HG02588 (cell line): Measurements from ENCODE around the gene RASD2.

ENCODE experiments used
- ATAC-seq: cut with Tn5 transposase; IDR thresholded peaks from one replicate; pipeline ENCODE4 v1.9.1; 2021; ENCODE audit warnings: mild to moderate bottlenecking, moderate library complexity; ENCODE audit not compliant: unreplicated experiment

RASD2 gene

DNA sequence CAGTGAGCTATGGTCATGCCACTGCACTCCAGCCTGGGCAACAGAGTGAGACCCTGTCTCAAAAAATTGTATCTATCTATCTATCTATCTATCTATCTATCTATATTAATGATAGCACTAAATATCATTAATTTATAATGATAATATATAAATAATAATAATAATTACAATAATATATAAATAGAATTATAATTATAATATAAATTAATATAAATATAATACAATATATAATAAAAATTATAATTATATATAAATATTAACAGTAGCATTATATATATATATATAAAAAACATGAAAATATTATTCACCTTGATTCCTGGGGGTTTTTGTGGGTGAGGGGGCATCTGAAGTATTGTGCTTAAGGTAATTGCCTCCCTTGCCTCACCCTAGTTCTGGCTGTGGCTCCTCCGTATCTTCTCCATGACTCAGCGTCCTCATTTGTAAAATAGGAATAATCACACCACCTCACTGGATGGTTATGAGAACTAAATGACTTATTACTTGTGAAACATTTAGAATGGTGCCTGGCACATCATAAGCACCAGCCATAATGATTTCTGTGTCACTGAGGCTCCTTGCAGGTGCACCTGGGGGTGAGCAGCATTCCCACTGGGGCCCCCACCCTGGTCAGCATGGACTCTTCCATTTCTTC lies 18.8 kb downstream of the RASD2 start:
- ATAC-seq = no peak

DNA sequence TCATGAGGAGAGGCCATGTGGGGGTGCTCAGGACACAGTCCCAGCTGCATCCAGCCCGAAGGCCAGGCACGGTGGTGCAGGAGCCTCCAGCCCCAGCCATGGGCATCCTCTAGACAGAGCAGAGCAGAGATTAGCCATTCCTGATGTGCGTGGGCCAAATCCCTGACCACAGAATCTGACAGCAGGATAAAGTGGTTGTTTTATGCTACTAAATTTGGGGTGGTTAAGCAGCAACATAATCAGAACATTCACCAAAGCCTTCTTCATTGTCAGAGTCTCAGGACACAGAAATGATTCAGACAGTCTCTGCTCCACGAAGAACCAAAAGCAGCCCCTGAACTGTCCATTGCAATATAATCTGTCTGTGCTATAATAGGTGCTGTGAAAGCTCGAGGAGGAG lies 19.7 kb downstream of the RASD2 start:
- ATAC-seq = no peak

DNA sequence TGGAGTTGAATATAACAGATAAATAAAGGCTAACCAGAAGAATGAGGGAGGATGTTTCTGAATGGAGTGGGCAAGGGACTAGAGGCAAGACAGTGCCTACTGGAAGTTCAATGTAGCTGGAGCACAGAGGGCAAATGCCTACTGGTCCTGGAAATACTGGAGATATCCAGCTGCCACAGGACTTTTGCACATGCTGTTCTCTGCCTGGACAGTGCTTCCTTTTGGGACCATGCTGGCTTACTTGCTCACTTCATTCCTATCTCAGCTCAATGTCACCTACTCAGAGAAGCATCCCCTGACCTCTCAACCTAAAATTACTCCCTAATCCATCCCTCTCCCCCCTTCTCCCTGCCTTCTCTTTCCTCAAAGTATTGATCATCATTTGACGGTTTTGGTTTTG lies 20.2 kb downstream of the RASD2 start:
- no peak for ATAC-seq

DNA sequence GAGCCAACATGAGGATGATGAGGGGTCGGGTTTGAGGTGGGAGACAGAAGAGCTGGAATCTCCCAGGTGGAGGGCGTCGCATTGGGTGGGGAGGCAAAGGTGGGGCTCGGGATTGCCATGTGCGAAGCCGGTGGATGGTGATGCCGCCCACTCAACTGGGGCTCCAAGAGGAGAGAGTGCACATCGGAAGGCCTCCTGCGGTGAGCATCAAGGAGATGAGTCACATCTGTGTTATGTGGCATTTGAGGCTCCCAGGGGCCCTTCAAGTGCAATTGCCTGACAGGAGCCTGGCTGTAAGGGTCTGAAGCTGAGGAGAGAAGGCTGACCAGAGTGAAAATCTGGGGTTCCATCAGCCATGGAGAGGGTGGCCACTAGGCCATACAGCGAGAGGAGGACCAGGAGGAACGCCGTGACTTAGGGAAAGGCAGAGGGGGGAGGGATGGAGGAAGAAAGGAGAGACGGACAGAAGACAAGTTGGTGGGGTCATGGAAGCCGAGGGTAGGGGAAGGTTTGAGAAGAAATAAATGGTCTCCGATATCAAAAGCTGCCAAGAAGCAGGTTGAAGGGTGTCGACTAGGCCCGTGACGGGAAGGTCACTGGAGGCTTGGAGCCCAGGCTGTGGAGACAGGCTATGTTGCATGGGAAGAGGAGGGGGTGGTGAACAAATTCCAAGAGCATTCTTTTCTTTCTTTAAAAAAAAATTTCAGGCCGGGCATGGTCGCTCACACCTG lies 21.3 kb downstream of the RASD2 start:
- no peak for ATAC-seq

DNA sequence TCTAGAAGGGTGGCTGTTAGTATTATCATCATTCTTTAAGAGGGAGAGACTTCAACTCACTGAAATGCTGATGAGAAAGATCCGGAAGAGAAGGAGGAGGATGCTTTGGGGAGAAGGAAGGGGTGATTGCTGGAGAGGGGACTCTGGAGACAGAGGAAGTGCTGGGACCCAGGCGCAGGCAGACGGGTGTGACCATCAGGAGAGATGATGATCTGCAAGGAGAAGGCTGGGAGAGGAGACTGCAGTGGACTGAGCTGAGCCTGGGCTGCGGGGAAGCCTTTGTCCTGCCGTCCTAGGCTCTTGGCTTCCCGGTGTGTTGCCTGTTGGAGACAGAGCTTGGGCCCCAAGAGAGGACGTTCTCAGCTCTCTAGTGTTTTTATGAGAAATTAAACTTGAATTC lies 22.6 kb downstream of the RASD2 start:
- ATAC-seq = no peak

DNA sequence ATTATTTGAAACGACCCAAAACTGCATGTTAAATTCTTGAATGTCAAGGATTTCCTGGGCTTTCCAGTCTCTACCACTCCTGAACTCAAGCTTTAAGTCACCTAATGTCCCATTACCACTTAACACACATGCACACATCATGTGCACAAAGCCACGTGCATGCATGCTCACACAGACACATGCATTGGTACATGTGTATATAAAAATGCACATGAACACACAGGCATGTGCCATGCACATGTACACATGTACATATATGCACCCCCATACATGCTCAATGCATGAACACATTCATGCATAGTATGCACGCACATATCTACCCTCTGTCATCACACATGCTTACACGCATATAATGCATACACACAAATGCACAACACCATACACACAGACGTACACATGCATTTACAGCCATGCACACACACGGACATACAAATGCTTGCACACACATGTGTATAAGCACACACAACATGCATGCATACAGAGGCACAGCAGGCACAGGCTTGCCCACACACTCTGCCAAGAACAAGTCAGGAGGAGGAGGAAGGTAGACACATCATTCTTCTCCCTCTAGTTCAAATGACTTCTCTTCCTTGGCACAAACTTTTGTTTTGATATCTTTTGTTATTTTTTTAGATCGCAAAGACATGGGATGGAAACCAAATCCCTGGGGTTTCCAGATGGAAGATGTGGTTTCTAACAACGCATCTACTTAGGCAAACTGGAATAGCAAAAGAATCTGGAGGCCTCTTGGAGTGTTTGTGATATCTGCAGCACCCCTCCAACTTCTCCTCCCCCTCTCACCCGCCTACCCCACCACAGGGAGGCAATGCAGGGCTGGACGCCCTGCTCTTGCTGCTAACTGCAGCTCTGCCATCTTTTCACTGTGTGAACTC lies 24.6 kb downstream of the RASD2 start:
- no peak for ATAC-seq

DNA sequence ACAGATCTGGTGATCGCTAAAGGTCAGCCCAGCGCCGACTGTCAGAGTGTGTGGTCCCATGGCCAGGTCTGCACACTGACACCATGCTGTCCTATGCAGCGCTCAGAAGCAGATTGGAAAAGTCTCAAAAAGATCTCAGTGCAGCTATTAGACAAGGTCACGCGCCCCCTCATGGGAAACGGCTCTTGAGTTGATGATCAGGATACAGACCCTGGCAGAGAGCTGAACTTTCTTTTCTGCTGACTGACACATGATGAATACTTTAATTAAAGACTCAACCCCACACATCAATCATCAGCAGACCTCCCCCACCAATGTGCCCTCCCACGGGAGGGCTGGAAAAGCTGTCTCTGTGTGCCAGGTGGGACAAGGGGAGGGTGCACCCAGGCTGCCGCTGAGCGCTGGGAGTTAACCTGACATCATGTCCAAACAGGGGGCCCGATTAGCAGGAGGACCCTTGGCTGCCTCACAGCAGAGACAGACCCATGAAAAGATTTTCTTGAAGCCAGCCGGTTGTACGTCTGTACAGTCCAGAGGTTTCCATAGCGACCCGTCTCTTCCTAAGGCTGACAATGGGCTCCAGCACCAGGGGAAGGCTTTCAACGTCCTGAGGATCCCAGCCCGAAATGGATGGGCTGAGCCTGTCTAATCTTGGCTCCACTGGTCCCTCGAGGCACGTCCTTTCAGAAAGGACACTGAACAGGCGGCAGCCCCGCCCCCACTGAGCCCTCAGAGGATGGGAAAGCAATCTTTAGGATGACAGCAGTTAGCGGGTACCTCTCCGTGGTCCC lies 26.9 kb downstream of the RASD2 start:
- ATAC-seq = no peak

DNA sequence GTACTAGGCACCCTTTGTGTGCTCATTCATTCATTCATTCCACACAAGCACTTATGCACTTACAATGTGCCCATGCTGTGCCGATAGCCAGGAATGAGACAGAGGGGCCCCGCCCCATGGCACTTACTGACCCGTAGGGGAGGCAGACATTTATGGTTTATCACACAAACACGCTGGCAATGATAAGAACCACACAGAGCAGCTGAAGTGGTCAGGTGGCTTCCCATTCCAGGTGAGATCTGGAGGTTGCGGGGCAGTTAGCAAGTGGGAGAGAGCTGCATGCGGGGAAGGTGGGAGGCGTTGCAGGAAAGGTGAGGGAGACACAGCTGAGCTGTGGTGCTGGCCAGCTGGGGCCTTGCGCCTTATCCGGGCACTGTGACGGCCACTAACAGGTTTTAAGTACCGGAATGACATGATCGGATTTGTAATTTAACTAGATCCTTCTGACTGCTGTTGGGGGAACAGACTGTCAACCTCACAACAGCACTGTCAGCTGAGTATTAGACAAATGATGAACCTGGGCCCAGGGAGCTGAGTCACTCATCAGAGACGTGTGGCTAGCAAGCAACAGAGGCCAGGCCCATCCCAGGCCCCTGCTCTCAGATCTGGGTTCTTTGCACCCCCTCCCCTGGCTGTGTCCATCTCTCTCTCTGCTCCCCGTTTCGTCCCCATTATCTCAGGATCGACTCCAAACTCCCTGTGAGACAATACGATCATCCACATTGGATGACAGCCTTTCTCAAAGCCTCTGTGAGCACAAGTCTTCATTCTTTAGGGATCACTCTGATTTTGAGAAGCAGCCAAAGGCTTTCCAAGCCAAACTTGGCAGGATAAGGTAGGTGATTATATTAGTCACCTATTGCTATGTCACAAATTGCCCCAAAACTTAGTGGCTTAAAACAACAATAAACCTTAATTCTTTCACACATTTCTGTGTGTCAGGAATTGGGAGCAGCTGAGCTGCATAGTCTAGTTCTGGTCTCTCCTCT lies 28.4 kb downstream of the RASD2 start:
- no peak for ATAC-seq

DNA sequence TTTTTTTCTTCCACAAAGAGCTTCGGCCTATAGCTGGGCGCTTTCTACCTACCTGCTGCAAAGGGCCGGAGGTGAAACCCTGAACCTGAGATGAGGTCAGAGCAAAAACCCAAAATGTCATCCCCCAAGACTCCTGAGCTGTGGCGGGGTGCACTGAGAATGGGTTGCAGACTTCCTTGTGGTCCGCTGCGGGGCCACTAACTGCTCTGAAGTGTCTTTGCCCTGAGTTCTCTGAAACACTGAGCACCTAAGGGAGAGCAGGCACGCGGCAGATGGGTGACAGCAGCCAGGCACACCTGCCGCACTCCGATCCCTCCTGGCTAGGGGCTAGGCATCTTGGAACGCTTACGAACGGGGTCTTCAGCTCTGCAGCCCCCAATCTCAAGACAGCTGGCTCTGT lies 29.3 kb downstream of the RASD2 start:
- ATAC-seq = no peak

DNA sequence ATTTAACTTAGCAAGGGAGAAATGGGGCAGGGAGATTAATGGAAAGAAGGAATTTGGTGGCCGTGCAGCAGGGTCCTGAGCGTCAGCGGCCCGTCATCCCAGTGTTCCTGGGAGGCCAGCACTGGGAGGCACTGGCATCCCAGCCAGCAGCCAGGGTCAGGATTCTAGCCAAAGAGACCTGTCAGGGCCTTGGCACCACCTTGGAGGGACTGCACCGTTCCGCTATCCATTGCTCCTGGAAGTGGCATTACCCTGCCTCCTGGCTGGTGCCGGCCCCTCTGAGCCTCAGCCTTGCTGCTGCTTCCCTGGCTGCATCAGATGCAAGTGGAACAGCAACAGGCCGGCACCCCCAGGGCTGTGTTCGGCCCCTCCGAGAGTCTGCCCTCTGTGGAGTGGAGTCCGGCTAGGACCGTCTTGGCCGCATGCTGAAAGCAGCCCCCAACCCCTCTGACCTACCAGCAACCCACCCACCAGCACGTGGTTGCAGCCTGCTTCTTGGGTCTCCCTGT lies 30.1 kb downstream of the RASD2 start:
- ATAC-seq = no peak

DNA sequence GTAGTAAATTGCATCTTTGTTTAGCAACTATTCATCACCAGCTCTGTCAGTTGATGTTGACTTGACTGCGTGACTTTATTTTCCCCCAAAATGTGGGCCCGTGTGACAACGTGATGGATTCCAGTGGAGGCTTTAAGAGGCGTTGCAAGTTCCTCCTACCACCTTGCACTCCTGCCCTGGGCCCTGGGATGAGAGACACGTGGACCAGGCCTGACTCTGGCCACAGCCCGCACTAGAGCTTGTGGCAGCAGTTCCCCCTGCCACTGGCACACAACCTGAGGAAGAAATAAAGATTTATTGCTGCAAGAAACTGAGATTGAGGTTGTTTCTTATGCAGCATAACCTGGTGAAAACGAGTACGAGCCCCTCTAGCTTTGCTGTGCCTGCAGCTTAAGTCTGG lies 31.9 kb downstream of the RASD2 start:
- ATAC-seq = no peak

DNA sequence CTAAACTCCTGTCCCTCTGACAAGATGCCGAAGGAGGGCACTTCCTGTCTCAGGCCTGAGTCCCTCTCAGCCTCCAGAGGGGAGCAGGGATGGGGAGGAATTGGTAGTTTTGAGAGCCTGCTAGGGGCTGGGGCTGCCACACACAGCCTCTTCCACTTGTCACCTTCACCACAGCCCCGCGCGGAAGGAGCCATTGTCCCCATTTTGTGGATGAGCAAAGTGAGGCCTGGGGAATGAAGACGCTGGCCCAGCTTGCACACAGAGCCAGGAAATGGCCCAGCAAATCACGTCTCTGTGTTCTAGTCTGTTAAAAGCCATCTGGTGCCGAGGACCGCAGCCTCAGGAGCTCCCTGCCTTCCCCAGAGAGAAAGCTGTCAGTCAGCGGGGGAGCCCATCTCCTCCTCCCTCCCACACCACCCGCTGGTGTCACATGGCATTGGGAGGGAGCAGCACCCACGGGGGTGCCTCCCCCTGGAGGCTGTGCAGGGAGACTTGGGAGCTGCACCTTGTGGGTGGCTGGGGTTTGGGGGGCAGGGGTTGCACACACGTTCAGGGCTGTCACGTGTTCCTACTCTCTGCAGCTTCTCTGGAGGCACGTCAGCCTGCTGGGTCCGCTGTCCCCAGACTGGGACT lies 34.6 kb downstream of the RASD2 start:
- ATAC-seq = no peak

DNA sequence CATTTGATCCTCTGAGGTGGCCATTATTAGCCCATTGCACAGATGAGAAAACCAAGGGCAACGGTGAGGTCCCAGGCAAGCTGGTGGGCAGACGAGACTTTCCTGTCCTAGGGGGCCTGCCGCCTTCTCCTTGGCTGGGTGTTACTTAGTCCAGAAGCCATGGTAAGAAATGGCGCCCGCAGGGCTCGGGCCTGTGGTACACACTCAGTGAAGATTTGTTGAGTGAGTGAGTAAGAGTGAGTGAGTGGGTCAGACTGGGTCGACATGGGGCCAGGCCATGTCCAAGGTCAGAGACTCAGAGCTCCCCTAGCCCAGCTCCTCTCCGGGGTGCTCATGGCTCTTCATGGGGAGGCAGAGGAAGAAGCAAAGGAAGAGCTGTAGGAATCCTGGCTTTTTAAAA lies 36.0 kb downstream of the RASD2 start:
- ATAC-seq = no peak

DNA sequence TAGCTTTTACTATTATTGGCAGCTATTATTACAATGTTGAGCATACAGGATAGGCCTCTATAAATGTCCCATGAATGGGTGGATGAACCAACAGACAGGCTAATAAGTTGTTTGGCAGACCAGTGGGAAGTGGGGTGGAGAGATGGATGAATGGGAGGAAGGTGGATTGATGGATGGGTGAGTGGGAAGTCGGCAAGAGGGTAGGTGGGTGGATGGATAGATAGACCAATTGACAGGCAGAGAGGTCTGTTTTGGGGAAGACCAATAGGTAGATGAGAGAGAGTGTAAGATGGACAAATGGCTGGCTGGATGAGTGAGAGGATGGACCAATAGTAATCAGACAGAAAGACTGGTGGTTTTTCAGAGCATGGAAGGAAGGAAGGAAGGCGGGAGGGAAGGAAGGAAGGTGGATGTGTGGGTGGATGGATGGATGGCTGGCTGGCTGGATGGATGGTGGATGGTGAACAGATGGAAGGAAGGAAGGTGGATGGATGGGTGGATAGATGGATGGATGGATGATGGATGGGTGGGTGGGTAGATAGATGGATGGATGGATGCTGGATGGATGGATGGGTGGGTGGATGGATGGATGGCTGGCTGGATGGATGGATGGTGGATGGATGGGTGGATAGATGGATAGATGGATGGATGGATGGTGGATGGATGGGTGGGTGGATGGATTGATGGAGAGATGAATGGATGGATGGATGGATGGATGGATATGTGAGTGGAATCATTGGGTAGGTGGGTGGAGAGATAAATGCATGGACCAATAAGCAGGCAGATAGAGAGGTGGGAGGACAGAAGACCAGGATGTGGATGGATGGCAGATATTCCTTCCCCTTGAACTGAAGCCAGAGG lies 37.4 kb downstream of the RASD2 start:
- no peak for ATAC-seq

DNA sequence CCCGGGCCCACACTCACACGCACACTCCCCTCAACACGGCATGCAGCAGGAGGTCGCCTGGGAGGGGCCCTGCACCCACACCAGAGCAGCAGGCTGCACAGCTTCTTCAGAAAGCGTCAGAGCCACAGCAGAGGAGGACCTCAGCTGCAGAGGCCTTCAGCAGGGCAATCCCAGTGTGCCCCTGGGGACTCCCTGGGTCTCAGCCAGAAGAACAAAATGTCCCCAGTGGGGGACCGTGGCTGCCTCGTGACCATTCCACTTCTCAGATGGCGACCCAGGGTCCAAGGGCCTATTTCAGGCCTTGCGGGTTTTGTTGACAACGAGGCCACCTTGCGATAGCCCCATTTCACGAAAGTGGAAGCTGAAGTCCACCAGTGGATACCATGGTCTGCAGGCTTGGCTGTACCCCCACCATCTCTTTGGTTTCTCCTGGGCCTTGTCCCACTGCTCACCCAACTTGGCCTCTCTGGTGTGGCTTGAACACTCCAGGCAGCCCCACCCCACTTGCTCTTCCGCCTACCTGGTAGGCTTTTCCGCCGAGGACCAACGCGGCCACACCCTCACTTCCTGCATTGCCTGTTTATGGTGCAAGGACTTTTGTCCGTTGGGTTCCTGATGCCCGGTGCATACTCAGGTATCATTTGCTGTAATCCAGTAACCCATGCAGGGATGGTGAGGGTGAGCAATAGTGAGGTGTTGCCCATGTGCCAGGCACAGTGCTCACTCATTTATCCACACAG lies 38.4 kb downstream of the RASD2 start:
- no peak for ATAC-seq

DNA sequence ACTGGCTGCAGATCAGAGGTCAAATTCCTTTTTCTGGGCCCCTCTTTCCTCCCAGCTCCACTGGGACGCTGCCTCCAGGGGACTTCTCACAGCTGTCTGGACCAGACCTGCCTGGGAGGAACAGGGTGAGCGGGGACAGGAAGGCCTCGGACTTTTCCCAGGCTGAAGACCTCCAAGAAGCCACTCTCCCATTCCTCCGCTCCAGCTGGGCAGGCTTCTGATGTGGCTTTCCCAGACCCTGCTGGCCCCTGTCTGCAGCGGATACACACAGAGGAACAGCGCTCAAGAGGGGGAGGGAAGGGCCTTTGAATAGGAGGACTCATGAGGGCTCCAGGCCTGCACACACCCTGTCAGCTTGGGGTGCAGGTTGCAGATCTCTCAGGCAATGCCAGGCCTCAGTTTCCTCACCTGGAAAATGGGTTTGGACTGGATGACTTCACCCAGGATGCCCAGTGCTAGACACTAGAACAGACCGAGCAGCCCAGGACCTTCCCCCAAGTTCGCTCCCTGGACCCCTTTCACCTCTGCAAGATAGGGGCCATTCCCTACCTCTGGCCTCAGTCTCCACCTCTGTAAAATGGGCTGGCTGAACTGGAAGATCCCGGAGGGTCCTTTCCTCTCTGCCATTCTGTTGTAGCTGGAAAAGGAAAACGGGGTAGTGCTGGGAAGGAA lies 39.9 kb downstream of the RASD2 start:
- no peak for ATAC-seq

DNA sequence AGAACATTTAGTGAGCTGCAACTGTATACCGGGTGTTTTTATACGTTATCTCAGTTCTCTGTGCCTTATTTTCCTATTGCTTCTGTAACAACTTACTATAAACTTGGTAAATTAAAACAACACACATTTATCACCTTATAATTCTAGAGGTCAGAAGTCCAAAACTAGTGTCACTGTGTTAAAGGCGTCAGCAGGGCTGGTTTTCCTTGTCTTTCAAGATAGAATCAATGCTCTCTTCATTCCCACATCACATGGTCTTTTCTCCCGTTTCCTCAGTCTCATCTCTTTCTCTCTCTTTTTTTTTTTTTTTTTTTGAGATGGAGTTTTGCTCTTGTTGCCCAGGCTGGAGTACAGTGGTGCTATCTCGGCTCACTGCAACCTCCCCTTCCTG lies 40.4 kb downstream of the RASD2 start:
- no peak for ATAC-seq
